Mucosa of descending colon (tissue), 3 donors: ENCODE measurements around the gene PPP1R9B. TPM values are rescaled to one million over a fixed set of nuclear protein-coding genes. Genes with fewer than 3 reads are reported as not detected.

ENCODE experiments used
- ATAC-seq: fragments of 200-7000 bp; cut with Tn5 transposase; one replicate; pipeline ENCODE4 v1.9.1; 2020; ENCODE audit warnings: mild to moderate bottlenecking, moderate library complexity
- DNase-seq, 3 donors: peaks; one replicate each; pipeline ENCODE4 v3.0.0-alpha.2; 2020
- H3K36me3 ChIP-seq: fragments of 200-600 bp; one replicate; pipeline ENCODE4 v1.8.0; 2021; ENCODE audit warnings: low read depth, mild to moderate bottlenecking
- H3K4me1 ChIP-seq: fragments of 200-600 bp; one replicate; pipeline ENCODE4 v1.8.0; 2021; ENCODE audit warnings: low read depth, mild to moderate bottlenecking
- H3K4me3 ChIP-seq: fragments of 200-600 bp; one replicate; pipeline ENCODE4 v1.8.0; 2021; ENCODE audit warnings: mild to moderate bottlenecking
- H3K9me3 ChIP-seq: fragments of 200-600 bp; one replicate; pipeline ENCODE4 v1.8.0; 2021; ENCODE audit warnings: mild to moderate bottlenecking
- CTCF ChIP-seq: fragments of 200-600 bp; IDR thresholded peaks from one replicate; pipeline ENCODE4 v1.8.0; 2022; ENCODE audit warnings: antibody characterized with exemption, mild to moderate bottlenecking
- intact Hi-C, 2 donors: fragments of 100-400 bp; cut with DNase I in 1 of 2; cut with micrococcal nuclease in 1 of 2; formaldehyde crosslinking; loops; one replicate each; pipeline versions ENCODE4 v1.11.0 to v1.11.1; 2022; cut with DNase I, micrococcal nuclease
- total RNA-seq, 3 donors: library from RNA; stranded (reverse); fragmentation: NEBNext Ultra II Directional in 2 of 3; extraction: Animal tissue kit (Norgen Biotek cat#: 25700) in 2 of 3; gene quantifications; one replicate each; pipeline versions ENCODE4 v1.2.1 to v1.2.4, GENCODE V29; 2021 to 2023
- donor health status: DM: no; HTN: no; CAD: no; lungs with moderate emphysema.
- donor health status: DM: no; HTN: no; CAD: no.
- donor health status: DM: no; HTN: yes; CAD: no.

Gene PPP1R9B
- total RNA-seq, 3 donors from 2014 or later, result 27.3 to 47.5 (median 33.1) TPM

- DNase-seq, result no peak
- no peak for ATAC-seq
- H3K4me3 ChIP-seq, result no peak overlapping the region
- H3K4me1 ChIP-seq, result peaks cover 3% of the 10 kb centered on the region
- no peak for TF ChIP-seq CTCF
- intact Hi-C loops, result no loop called here
- no peaks in the 10 kb centered on the region for H3K9me3 ChIP-seq
- H3K36me3 ChIP-seq, result no peaks in the 10 kb centered on the region
Measured at GRCh38 chr17:50188531-50188920, 38.0 kb upstream of the PPP1R9B start.

- intact Hi-C loops, result no loop called here
- DNase-seq (peak in 1 of 3 donors; percentile 11), ATAC-seq (no peak)
- H3K4me3 ChIP-seq, result no peak overlapping the region
- no peak for TF ChIP-seq CTCF
- peaks cover 3% of the 10 kb centered on the region for H3K4me1 ChIP-seq
- no peaks in the 10 kb centered on the region for H3K9me3 ChIP-seq
- no peaks in the 10 kb centered on the region for H3K36me3 ChIP-seq
Measured at GRCh38 chr17:50187751-50188530, 37.5 kb upstream of the PPP1R9B start.

GRCh38 chr17:50187394-50187725, 36.9 kb upstream of the PPP1R9B start:
- DNase-seq (peak in 1 of 3 donors; percentile 12), ATAC-seq (no peak)
- no peak for TF ChIP-seq CTCF
- Histone ChIP-seq H3K4me3 (no peak overlapping the region), H3K9me3 (no peaks in the 10 kb centered on the region), H3K36me3 (no peaks in the 10 kb centered on the region), H3K4me1 (peaks cover 3% of the 10 kb centered on the region)
- intact Hi-C loops, result no loop called here

GRCh38 chr17:50186661-50187393, 36.4 kb upstream of the PPP1R9B start:
- peaks cover 3% of the 10 kb centered on the region for H3K4me1 ChIP-seq
- intact Hi-C loops, result no loop called here
- DNase-seq, result peak in 1 of 3 donors; percentile 39
- no peak for TF ChIP-seq CTCF
- ATAC-seq, result no peak
- H3K4me3 ChIP-seq, result no peak overlapping the region
- H3K9me3 ChIP-seq, result no peaks in the 10 kb centered on the region
- no peaks in the 10 kb centered on the region for H3K36me3 ChIP-seq

- no peaks in the 10 kb centered on the region for H3K9me3 ChIP-seq
- no peaks in the 10 kb centered on the region for H3K36me3 ChIP-seq
- intact Hi-C loops, result no loop called here
- peak in 1 of 3 donors; percentile 43 for DNase-seq
- H3K4me1 ChIP-seq, result peaks cover 3% of the 10 kb centered on the region
- H3K4me3 ChIP-seq, result no peak overlapping the region
- no peak for TF ChIP-seq CTCF
- no peak for ATAC-seq
Measured at GRCh38 chr17:50185631-50186471, 35.4 kb upstream of the PPP1R9B start.
